Putamen (tissue), 1 donor: ENCODE data around the gene PCDHGA6.
A peak's percentile ranks its signal among the peaks of the same experiment; 100 is the strongest.
"Not testable (repeated sequence)": the region's sequence is repeated elsewhere in the genome, so short reads cannot be mapped to it uniquely, and the experiment has no call there.

Experiments
- DNase-seq: peaks from one replicate; pipeline ENCODE4 v3.0.0-alpha.2; 2016; ENCODE audit warnings: low spot score

The PCDHGA6 gene

GRCh38 chr5:141373673-141374317, at the start of gene PCDHGA6:
TSS of gene PCDHGA6 (plus strand) at chr5:141373891. CDS start at chr5:141374084, 193 bp downstream.
- no peak for DNase-seq

- peak; percentile 72 for DNase-seq
Measured at GRCh38 chr5:141326088-141326854, 47.4 kb upstream of the PCDHGA6 start.

- DNase-seq, result no peak
Measured at GRCh38 chr5:141328231-141328630, 45.5 kb upstream of the PCDHGA6 start.

- no peak for DNase-seq
Measured at GRCh38 chr5:141330299-141331080, 43.2 kb upstream of the PCDHGA6 start, which contains the start of gene PCDHGA1. TSS of gene PCDHGA1 (plus strand) at chr5:141330514.

GRCh38 chr5:141332571-141332970, 41.1 kb upstream of the PCDHGA6 start:
- not testable (repeated sequence) for DNase-seq

- no peak for DNase-seq
Measured at GRCh38 chr5:141338538-141339306, 35.0 kb upstream of the PCDHGA6 start, which contains the start of gene PCDHGA2. TSS of gene PCDHGA2 (plus strand) at chr5:141338760.

GRCh38 chr5:141340781-141341354, 32.8 kb upstream of the PCDHGA6 start:
- DNase-seq, result not testable (repeated sequence)

GRCh38 chr5:141342773-141343172, 30.9 kb upstream of the PCDHGA6 start:
- no peak for DNase-seq

- no peak for DNase-seq
Measured at GRCh38 chr5:141343242-141343952, 30.3 kb upstream of the PCDHGA6 start, which contains the start of gene PCDHGA3. TSS of gene PCDHGA3 (plus strand) at chr5:141343829. CDS start at chr5:141344034, 205 bp downstream.

GRCh38 chr5:141343953-141344463, 29.7 kb upstream of the PCDHGA6 start:
- no peak for DNase-seq

- DNase-seq, result no peak
Measured at GRCh38 chr5:141345327-141345726, 28.4 kb upstream of the PCDHGA6 start.

- DNase-seq, result not testable (repeated sequence)
Measured at GRCh38 chr5:141346017-141346416, 27.7 kb upstream of the PCDHGA6 start.

GRCh38 chr5:141349917-141350619, 23.6 kb upstream of the PCDHGA6 start, which contains the start of gene PCDHGB1:
TSS of gene PCDHGB1 (plus strand) at chr5:141350099. CDS start at chr5:141350261, 162 bp downstream.
- DNase-seq, result no peak

GRCh38 chr5:141351591-141351990, 22.1 kb upstream of the PCDHGA6 start:
- DNase-seq, result no peak

GRCh38 chr5:141354900-141355469, 18.7 kb upstream of the PCDHGA6 start, which contains the start of gene PCDHGA4:
TSS of gene PCDHGA4 (plus strand) at chr5:141355021. CDS start at chr5:141355108, 87 bp downstream.
- DNase-seq, result no peak

GRCh38 chr5:141355641-141356040, 18.1 kb upstream of the PCDHGA6 start:
- no peak for DNase-seq

- no peak for DNase-seq
Measured at GRCh38 chr5:141356133-141356532, 17.6 kb upstream of the PCDHGA6 start.

GRCh38 chr5:141356950-141357349, 16.7 kb upstream of the PCDHGA6 start:
- no peak for DNase-seq
